Measurements from ENCODE around the gene NPLOC4.

DNA sequence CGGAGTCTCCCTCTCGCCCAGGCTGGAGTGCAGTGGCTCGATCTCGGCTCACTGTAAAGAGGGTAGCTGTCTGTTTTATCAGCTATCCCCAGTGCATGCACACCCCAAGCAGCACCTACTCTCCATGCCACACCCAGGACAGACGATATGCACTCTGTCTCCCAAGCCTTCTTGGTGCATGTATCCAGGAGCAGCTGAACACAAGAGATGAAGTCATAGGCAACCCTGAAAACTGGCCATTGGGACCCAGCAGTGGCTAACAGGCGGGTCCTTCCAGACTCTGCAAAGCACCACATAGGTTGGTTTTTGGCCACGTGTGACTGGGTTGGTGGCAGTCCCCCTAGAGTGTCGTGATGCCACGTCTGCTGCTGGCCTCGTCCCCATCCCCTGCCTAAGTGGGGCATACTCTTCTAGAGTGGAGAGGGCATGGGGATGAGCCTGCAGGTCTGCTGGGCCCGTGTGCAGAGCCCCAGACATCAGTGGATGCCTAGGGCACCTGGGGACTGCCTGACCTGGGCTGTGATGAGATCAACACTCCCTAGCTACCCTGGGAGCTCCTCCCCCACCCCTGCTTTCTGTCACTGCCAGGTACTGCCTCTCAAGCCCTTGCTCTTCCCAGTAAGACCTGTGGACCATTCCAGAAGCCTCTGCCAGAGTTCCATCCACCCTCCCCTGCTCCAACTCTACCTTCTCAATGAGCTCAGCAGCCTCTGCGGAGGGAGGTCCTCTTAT lies 10.1 kb upstream of the NPLOC4 start:
- no peak for TF ChIP-seq CTCF (IDR thresholded peaks at IDR 0.05; ENCODE audit: insufficient read depth, low read length, poor library complexity, severe bottlenecking)
- TF ChIP-seq EZH2phosphoT487 (conservative IDR thresholded peaks at IDR 0.05; ENCODE audit: low read length), result no peak
